KMS-11 (cell line): ENCODE data around the gene DSCAML1.

Source experiments
- H2AFZ ChIP-seq: fragments of 200-600 bp; sonication (generic); 2 replicates; pipeline ENCODE4 v1.6.1; 2016; ENCODE audit warnings: antibody characterized with exemption, mixed run types, low read depth
- H3K27ac ChIP-seq: fragments of 200-600 bp; sonication (generic); 2 replicates; pipeline ENCODE4 v1.6.1; 2016; ENCODE audit warnings: mild to moderate bottlenecking, mixed run types
- H3K27me3 ChIP-seq: fragments of 200-600 bp; sonication (generic); 2 replicates; pipeline ENCODE4 v1.6.1; 2017; ENCODE audit warnings: mild to moderate bottlenecking, low read depth, mixed run types, moderate library complexity; ENCODE audit not compliant: insufficient read depth
- H3K36me3 ChIP-seq: fragments of 200-600 bp; sonication (generic); 2 replicates; pipeline ENCODE4 v1.6.1; 2017; ENCODE audit warnings: mild to moderate bottlenecking, mixed run types; ENCODE audit not compliant: insufficient read depth
- H3K4me1 ChIP-seq: fragments of 200-600 bp; sonication (generic); 2 replicates; pipeline ENCODE4 v1.6.1; 2016; ENCODE audit warnings: mild to moderate bottlenecking, low read depth, mixed run types; ENCODE audit not compliant: poor library complexity, severe bottlenecking
- H3K4me2 ChIP-seq: fragments of 200-600 bp; sonication (generic); 2 replicates; pipeline ENCODE4 v1.7.0; 2016; ENCODE audit warnings: mild to moderate bottlenecking, mixed run types
- H3K4me3 ChIP-seq: fragments of 200-600 bp; sonication (generic); IDR thresholded peaks from 2 replicates; pipeline ENCODE4 v1.6.1; 2017; ENCODE audit warnings: low read depth, low read length, mixed read lengths; ENCODE audit not compliant: insufficient read depth
- H3K79me2 ChIP-seq: fragments of 200-600 bp; sonication (generic); 2 replicates; pipeline ENCODE4 v1.6.1; 2016; ENCODE audit warnings: low read depth, mixed run types; ENCODE audit not compliant: insufficient read depth
- H3K9ac ChIP-seq: fragments of 200-600 bp; sonication (generic); 2 replicates; pipeline ENCODE4 v1.6.1; 2016; ENCODE audit warnings: mild to moderate bottlenecking, mixed run types
- H4K20me1 ChIP-seq: fragments of 200-600 bp; sonication (generic); 2 replicates; pipeline ENCODE4 v1.6.1; 2016; ENCODE audit warnings: mild to moderate bottlenecking, mixed run types; ENCODE audit not compliant: insufficient read depth
- CTCF ChIP-seq: fragments of 200-600 bp; sonication (generic); conservative IDR thresholded peaks from 2 replicates; pipeline ENCODE4 v1.6.1; 2017; ENCODE audit warnings: low read depth, mild to moderate bottlenecking, antibody characterized with exemption, low read length, moderate library complexity, mixed read lengths

The DSCAML1 gene

GRCh38 chr11:117618302-117618981, 178.6 kb downstream of the DSCAML1 start:
- H3K4me3 ChIP-seq, result no peak overlapping the region
- no peaks in the 10 kb centered on the region for H3K36me3 ChIP-seq
- no peak overlapping the region for H2AFZ ChIP-seq
- H3K27me3 ChIP-seq, result no peaks in the 10 kb centered on the region
- no peaks in the 10 kb centered on the region for H3K79me2 ChIP-seq
- H3K9ac ChIP-seq, result no peak overlapping the region
- no peaks in the 10 kb centered on the region for H3K4me1 ChIP-seq
- H4K20me1 ChIP-seq, result no peaks in the 10 kb centered on the region
- no peak overlapping the region for H3K4me2 ChIP-seq
- no peak for TF ChIP-seq CTCF
- no peak overlapping the region for H3K27ac ChIP-seq

GRCh38 chr11:117616979-117617378, 180.0 kb downstream of the DSCAML1 start:
- TF ChIP-seq CTCF, result no peak
- H4K20me1 ChIP-seq, result no peaks in the 10 kb centered on the region
- H3K4me3 ChIP-seq, result no peak overlapping the region
- H3K4me1 ChIP-seq, result no peaks in the 10 kb centered on the region
- H3K36me3 ChIP-seq, result no peaks in the 10 kb centered on the region
- H3K4me2 ChIP-seq, result no peak overlapping the region
- H3K27me3 ChIP-seq, result no peaks in the 10 kb centered on the region
- H3K79me2 ChIP-seq, result no peaks in the 10 kb centered on the region
- H2AFZ ChIP-seq, result no peak overlapping the region
- no peak overlapping the region for H3K27ac ChIP-seq
- H3K9ac ChIP-seq, result no peak overlapping the region

GRCh38 chr11:117614728-117615127, 182.3 kb downstream of the DSCAML1 start:
- Histone ChIP-seq H3K9ac (no peak overlapping the region), H3K79me2 (no peaks in the 10 kb centered on the region), H3K4me3 (no peak overlapping the region), H3K27ac (no peak overlapping the region), H3K4me2 (no peak overlapping the region), H3K27me3 (no peaks in the 10 kb centered on the region), H3K4me1 (peaks cover 16% of the 10 kb centered on the region), H2AFZ (no peak overlapping the region), H4K20me1 (no peaks in the 10 kb centered on the region), H3K36me3 (no peaks in the 10 kb centered on the region)
- TF ChIP-seq CTCF, result no peak

- Histone ChIP-seq H3K27me3 (no peaks in the 10 kb centered on the region), H3K9ac (no peak overlapping the region), H3K4me2 (no peak overlapping the region)
These were observed 183.5 kb downstream of the DSCAML1 start for GRCh38 chr11:117613521-117613920.

More at GRCh38 chr11:117613521-117613920, 183.5 kb downstream of the DSCAML1 start:
- Histone ChIP-seq H2AFZ (no peak overlapping the region), H3K27ac (no peak overlapping the region), H4K20me1 (no peaks in the 10 kb centered on the region), H3K79me2 (no peaks in the 10 kb centered on the region), H3K4me3 (no peak overlapping the region), H3K36me3 (no peaks in the 10 kb centered on the region), H3K4me1 (peaks cover 26% of the 10 kb centered on the region)
- no peak for TF ChIP-seq CTCF
